ENCODE data around the gene FN3KRP.

GRCh38 chr17:82686366-82687324, 29.9 kb upstream of the FN3KRP start:
- TF ChIP-seq, protein P1, sequence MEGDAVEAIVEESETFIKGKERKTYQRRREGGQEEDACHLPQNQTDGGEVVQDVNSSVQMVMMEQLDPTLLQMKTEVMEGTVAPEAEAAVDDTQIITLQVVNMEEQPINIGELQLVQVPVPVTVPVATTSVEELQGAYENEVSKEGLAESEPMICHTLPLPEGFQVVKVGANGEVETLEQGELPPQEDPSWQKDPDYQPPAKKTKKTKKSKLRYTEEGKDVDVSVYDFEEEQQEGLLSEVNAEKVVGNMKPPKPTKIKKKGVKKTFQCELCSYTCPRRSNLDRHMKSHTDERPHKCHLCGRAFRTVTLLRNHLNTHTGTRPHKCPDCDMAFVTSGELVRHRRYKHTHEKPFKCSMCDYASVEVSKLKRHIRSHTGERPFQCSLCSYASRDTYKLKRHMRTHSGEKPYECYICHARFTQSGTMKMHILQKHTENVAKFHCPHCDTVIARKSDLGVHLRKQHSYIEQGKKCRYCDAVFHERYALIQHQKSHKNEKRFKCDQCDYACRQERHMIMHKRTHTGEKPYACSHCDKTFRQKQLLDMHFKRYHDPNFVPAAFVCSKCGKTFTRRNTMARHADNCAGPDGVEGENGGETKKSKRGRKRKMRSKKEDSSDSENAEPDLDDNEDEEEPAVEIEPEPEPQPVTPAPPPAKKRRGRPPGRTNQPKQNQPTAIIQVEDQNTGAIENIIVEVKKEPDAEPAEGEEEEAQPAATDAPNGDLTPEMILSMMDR (IDR thresholded peaks at IDR 0.05): no peak
- no peak for TF ChIP-seq POLR2A (IDR thresholded peaks at IDR 0.05)
